ENCODE data around the gene GSE1. TPM values are rescaled to one million over a fixed set of nuclear protein-coding genes. Genes with fewer than 3 reads are reported as not detected.

The GSE1 gene
- total RNA-seq, 2 donors from 2014 or later, result 94.7 to 110 TPM

- ATAC-seq, result no peak
- intact Hi-C loops (cut with DNase I, micrococcal nuclease), result no loop called here
- DNase-seq, result no peak
Measured at GRCh38 chr16:85678016-85678415, 64.9 kb downstream of the GSE1 start.

- intact Hi-C loops (cut with DNase I, micrococcal nuclease), result no loop called here
- peak; percentile 67 for ATAC-seq
Measured at GRCh38 chr16:85678821-85679220, 65.7 kb downstream of the GSE1 start.

GRCh38 chr16:85679870-85680269 lies 66.7 kb downstream of the GSE1 start:
- DNase-seq (no peak), ATAC-seq (no peak)
- intact Hi-C loops (cut with DNase I, micrococcal nuclease), result no loop called here

More at GRCh38 chr16:85678821-85679220, 65.7 kb downstream of the GSE1 start:
- peak in 1 of 2 donors; percentile 47 for DNase-seq

GRCh38 chr16:85680352-85680944 lies 67.3 kb downstream of the GSE1 start:
- DNase-seq, result peak in 1 of 2 donors; percentile 6
- intact Hi-C loops (cut with DNase I, micrococcal nuclease), result no loop called here
- ATAC-seq, result peak; percentile 11

GRCh38 chr16:85681255-85681654 lies 68.1 kb downstream of the GSE1 start:
- peak; percentile 59 to 61 for DNase-seq
- ATAC-seq, result peak; percentile 82
- intact Hi-C loops (cut with DNase I, micrococcal nuclease), result no loop called here

GRCh38 chr16:85682516-85682915 lies 69.4 kb downstream of the GSE1 start:
- DNase-seq, result no peak
- intact Hi-C loops (cut with DNase I, micrococcal nuclease), result no loop called here
- no peak for ATAC-seq

- ATAC-seq, result no peak
- intact Hi-C loops (cut with DNase I, micrococcal nuclease), result no loop called here
- no peak for DNase-seq
Measured at GRCh38 chr16:85683363-85683762, 70.2 kb downstream of the GSE1 start.

GRCh38 chr16:85685251-85685650 lies 72.1 kb downstream of the GSE1 start:
- intact Hi-C loops (cut with DNase I, micrococcal nuclease), result no loop called here
- ATAC-seq (no peak), DNase-seq (no peak)

GRCh38 chr16:85686912-85687591 lies 73.9 kb downstream of the GSE1 start:
- ATAC-seq, result peak; percentile 38
- peak in 1 of 2 donors; percentile 40 for DNase-seq
- intact Hi-C loops (cut with DNase I, micrococcal nuclease), result no loop called here

- intact Hi-C loops (cut with DNase I, micrococcal nuclease), result no loop called here
- DNase-seq (peak in 1 of 2 donors; percentile 26), ATAC-seq (peak; percentile 35)
Measured at GRCh38 chr16:85687651-85688471, 74.7 kb downstream of the GSE1 start.

- DNase-seq, result peak; percentile 91 to 92
- intact Hi-C loops (cut with DNase I, micrococcal nuclease), result no loop called here
- ATAC-seq, result peak; percentile 93
Measured at GRCh38 chr16:85688586-85689284, 75.6 kb downstream of the GSE1 start, which contains the start of gene GINS2. TSS of gene GINS2 (minus strand) at chr16:85688954. CDS start at chr16:85688898, 56 bp downstream.

- ATAC-seq, result no peak
- peak in 1 of 2 donors; percentile 26 for DNase-seq
- intact Hi-C loops (cut with DNase I, micrococcal nuclease), result no loop called here
Measured at GRCh38 chr16:85689285-85689949, 76.3 kb downstream of the GSE1 start.

- ATAC-seq (no peak), DNase-seq (no peak)
- intact Hi-C loops (cut with DNase I, micrococcal nuclease), result no loop called here
Measured at GRCh38 chr16:85689950-85690320, 76.8 kb downstream of the GSE1 start.

GRCh38 chr16:85690469-85691064 lies 77.4 kb downstream of the GSE1 start:
- ATAC-seq (no peak), DNase-seq (no peak)
- intact Hi-C loops (cut with DNase I, micrococcal nuclease), result no loop called here

- ATAC-seq (no peak), DNase-seq (no peak)
- intact Hi-C loops (cut with DNase I, micrococcal nuclease), result no loop called here
Measured at GRCh38 chr16:85695196-85696128, 82.3 kb downstream of the GSE1 start.

GRCh38 chr16:85696781-85697180 lies 83.7 kb downstream of the GSE1 start:
- DNase-seq (no peak), ATAC-seq (no peak)
- intact Hi-C loops (cut with DNase I, micrococcal nuclease), result no loop called here

- DNase-seq (no peak), ATAC-seq (no peak)
- intact Hi-C loops (cut with DNase I, micrococcal nuclease), result no loop called here
Measured at GRCh38 chr16:85697431-85697830, 84.3 kb downstream of the GSE1 start.
